ENCODE data around the gene SLC4A7.
"Not testable (repeated sequence)": the region's sequence is repeated elsewhere in the genome, so short reads cannot be mapped to it uniquely, and the experiment has no call there.

Gene SLC4A7

GRCh38 chr3:27487383-27487782, 3.2 kb upstream of the SLC4A7 start:
- DNase-seq (ENCODE audit: low read depth, low spot score): no peak

GRCh38 chr3:27486336-27486735, 2.2 kb upstream of the SLC4A7 start:
- no peak for DNase-seq (ENCODE audit: low read depth, low spot score)

- DNase-seq (ENCODE audit: low read depth, low spot score): no peak
Observed at GRCh38 chr3:27485866-27486265, 1.7 kb upstream of the SLC4A7 start.

GRCh38 chr3:27483117-27484014, 818 bp downstream of the SLC4A7 start:
- DNase-seq (ENCODE audit: low read depth, low spot score): peak; percentile 42

GRCh38 chr3:27479806-27480543, 4.2 kb downstream of the SLC4A7 start:
- no peak for DNase-seq (ENCODE audit: low read depth, low spot score)

- DNase-seq (ENCODE audit: low read depth, low spot score): no peak
Observed at GRCh38 chr3:27471923-27472550, 12.1 kb downstream of the SLC4A7 start.

- no peak for DNase-seq (ENCODE audit: low read depth, low spot score)
Observed at GRCh38 chr3:27468283-27468886, 15.8 kb downstream of the SLC4A7 start.

- DNase-seq (ENCODE audit: low read depth, low spot score): no peak
Observed at GRCh38 chr3:27467545-27467944, 16.6 kb downstream of the SLC4A7 start.

- DNase-seq (ENCODE audit: low read depth, low spot score): no peak
Observed at GRCh38 chr3:27464646-27465045, 19.5 kb downstream of the SLC4A7 start.

- DNase-seq (ENCODE audit: low read depth, low spot score): no peak
Observed at GRCh38 chr3:27462228-27462627, 22.0 kb downstream of the SLC4A7 start.

- DNase-seq (ENCODE audit: low read depth, low spot score): no peak
Observed at GRCh38 chr3:27458929-27459328, 25.3 kb downstream of the SLC4A7 start.

- DNase-seq (ENCODE audit: low read depth, low spot score): no peak
Observed at GRCh38 chr3:27456554-27456953, 27.6 kb downstream of the SLC4A7 start.

GRCh38 chr3:27454914-27455313, 29.3 kb downstream of the SLC4A7 start:
- DNase-seq (ENCODE audit: low read depth, low spot score): no peak

- DNase-seq (ENCODE audit: low read depth, low spot score): no peak
Observed at GRCh38 chr3:27454461-27454860, 29.7 kb downstream of the SLC4A7 start.

- DNase-seq (ENCODE audit: low read depth, low spot score): no peak
Observed at GRCh38 chr3:27452368-27453090, 31.7 kb downstream of the SLC4A7 start.

- no peak for DNase-seq (ENCODE audit: low read depth, low spot score)
Observed at GRCh38 chr3:27451842-27452241, 32.3 kb downstream of the SLC4A7 start.

GRCh38 chr3:27451251-27451650, 32.9 kb downstream of the SLC4A7 start:
- DNase-seq (ENCODE audit: low read depth, low spot score): no peak

- DNase-seq (ENCODE audit: low read depth, low spot score): no peak
Observed at GRCh38 chr3:27449530-27450150, 34.5 kb downstream of the SLC4A7 start.

GRCh38 chr3:27442995-27443394, 41.2 kb downstream of the SLC4A7 start:
- DNase-seq (ENCODE audit: low read depth, low spot score): not testable (repeated sequence)

- not testable (repeated sequence) for DNase-seq (ENCODE audit: low read depth, low spot score)
Observed at GRCh38 chr3:27438352-27438751, 45.8 kb downstream of the SLC4A7 start.

- peak; percentile 64 for DNase-seq (ENCODE audit: low read depth, low spot score)
Observed at GRCh38 chr3:27431116-27431515, 53.1 kb downstream of the SLC4A7 start.

All from brain pericyte (primary cell).